ENCODE results near the gene SREBF1. TPM values are rescaled to one million over a fixed set of nuclear protein-coding genes. Genes with fewer than 3 reads are reported as not detected.

SREBF1 gene
- 19.8 and 34.3 TPM in 2 replicates for total RNA-seq

DNA sequence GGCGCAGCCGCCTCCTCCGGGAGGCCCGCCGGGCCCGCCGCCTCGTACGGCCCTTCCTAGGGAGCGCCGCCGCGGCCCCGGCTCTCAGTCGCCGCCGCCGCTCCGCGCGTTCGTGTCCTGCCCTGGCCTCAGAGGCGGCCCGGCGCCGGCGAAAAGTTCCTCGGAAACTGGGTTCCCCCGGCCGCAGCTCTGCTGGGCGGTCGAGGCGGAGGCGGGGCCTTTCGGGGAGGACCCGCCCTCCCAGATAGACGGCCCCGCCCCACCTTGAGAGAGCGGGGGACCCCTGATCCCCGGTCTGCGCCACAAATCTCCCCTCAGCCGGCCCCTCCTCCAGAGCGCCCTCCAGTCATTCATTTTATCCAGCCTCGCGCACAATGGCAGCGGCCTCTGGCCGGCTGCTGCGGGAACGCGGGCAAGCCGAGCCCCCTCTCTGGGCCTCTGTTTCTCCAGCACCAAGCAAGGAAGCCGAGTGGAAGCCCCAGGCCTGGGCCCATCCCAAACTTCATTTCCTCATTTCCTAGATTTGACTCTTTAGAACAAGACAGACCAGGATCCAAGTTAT, at the start of gene SREBF1:
TSS of gene SREBF1 (minus strand) at position 169 of the 562 bp plus-strand sequence. CDS start 169 bp downstream, outside the sequence.
- no peak for DNase-seq (ENCODE audit: low read depth, low spot score)

DNA sequence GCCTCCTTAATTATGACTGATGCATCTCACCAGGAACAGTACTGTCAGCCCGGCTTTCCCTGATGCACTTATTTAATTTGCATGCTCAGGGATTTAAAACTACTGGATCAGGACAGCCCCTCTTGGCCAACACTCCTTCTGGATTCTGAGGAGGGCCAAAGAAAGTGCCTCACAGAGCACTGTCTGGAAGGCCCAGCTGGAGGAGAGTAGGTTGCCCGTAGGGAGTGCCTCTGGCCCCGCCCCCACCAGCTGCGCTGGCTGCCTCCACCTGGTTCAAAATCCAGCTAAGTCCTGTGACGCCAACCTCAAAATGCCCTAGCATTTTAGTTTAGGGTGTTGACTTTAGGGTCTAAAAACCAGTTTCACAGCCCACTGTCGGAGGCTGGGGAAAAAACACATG, 49.4 kb upstream of the SREBF1 start:
- no peak for DNase-seq (ENCODE audit: low read depth, low spot score)

DNA sequence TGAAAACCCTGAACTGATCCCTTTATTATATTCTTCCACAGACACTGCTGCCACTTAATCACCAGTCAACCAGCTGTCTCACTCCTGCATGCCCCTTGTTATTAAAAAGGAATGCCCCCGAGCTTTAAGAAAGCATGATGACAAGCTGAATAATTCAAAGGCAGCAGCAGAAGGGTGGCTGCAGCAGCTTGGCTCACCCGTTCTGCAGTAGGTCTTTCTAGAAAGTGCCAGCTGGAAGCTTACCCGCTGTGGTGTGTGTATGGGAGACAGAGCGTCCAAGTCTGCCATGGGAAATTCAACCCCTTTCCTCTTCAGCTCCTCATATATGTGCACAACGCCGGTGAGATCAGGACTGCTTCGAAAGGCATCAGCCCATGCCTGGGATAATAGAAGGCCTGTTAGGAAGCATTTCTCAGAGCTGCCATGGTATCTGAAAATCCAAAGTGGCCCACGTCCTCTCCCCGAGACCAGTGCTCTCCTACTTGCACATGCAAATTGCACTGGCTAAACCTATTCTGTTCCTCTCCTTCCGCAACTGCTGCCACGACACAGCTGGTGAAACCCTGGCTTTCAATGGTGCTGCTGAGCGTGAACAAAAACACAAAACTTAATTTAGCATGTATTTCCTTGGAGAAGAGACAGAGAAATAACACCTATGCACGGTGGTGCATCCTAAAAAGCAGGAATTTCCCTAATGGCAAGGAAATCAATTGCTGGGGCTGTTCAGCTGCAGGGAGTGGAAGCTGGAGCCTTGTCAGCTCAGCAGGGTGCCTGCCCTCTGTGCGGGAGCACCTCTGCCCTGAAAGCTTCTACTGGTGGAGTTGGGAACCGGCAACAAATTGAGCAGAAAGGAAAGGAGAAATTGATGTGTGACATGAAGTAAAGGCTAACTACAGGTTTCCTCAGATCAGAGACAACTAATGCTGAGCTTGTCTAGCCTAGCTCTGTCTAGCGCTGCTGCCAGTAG, 47.9 kb upstream of the SREBF1 start:
- DNase-seq (ENCODE audit: low read depth, low spot score) = no peak

DNA sequence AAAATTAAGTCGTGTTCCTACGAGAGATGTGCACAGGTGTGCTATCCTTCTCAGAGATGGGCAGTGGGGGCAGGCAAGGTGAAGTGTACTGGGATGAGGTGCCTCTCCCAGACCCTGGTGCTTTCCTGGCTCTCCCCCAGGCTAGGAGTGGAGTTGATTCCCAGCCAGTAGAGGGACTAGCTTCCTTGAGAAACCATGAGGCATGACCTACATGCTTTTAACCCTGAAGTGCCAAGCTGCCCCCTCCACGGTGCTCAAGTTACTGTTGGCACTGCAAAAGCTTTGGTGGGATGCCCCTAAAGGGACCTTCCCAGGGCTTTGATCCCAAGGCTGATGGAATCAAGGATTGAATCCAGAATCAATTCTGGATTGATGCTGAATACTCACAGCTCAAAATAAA, 47.0 kb upstream of the SREBF1 start:
- DNase-seq (ENCODE audit: low read depth, low spot score) = no peak

DNA sequence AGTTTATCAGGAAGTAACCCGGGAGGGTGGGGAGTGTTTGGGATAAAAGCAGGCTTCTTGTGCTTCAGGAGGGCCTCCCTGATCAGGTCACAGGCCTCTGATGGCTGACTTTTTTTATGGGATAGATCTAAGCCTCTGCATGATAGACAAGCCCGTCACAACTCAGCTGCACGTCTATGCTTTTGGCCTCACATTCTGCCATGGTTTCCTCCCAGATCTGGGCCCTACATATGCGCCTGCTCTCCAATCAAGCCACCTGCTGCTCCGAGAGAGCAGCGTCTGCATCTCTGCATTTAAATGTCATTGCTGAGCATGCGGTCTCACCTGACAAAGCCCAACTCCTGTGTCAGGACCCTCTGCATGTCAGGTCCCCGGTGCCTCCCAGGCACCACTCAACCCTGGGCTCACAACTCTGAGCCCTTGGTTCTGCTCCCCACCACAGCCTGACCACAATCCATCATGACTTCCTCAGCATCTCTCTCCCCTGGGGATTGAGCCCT, 45.3 kb upstream of the SREBF1 start:
- DNase-seq (ENCODE audit: low read depth, low spot score) = no peak

DNA sequence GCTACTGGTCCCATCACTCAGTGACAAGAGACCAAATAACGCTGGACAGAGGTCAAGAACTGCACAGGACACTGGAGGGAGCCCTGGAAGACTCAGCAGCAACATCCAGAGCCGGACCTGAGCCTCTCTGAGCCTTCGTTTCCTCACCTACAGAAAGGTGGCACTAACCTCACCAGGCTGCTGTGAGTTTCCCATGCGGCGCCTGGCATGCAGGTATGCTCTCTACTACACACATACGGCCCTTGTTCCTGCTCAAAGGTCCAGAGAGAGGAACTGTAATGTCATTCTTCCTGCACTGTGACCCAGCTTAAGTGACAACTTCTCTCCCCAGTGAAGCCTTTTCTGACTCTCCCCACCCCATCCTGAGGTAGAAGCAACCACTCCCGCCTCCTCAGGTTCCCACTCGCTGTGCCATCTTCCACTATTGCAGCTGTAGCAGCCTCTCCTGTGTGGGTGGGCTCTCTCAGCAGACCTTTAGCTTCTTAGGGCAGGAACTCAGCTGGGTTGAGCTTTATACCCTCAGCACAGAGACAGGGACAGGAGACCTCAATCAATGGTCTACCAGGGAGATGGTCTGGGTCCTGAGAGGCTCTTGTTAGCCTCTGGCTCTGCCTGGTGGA, 43.9 kb upstream of the SREBF1 start:
- no peak for DNase-seq (ENCODE audit: low read depth, low spot score)

DNA sequence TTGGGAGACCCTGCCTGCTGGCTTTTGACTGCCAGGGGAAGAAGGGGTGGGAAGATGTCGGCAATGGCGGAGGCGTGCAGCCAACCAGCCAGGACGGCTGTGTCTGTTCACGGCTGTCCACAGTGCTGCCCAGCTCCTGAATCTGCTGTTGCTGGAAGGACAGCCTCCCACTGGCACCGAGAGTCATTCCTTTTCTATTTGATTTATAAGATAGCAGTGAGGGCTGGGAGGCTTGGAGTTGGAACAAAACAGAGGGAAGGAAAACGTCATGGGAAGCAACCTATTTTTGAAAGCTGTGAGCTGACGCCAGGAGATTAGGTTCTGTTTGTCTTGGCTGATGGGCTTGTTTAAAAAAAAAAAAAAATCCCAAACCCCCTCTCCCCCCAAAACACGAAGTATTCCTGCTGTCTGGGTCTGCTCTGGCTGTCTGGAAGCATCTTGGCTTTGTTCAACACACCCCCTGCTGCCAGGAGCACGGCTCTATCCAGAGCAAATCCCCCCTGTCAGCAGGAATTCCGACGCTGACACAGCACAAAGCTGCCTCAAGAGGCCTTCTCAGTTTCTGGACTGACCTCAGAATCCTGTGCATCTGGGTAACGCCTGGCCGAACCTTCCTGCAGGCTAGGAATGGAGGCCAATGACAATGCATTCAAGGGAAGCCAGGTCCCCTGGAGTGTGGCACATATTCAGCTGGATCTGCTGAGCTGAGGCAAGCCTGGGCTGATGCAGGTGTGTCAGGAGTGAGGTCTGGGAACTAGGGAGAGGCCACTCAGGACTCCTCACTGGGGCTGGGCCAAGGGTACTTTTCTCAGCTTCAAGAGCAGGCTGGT, 41.0 kb upstream of the SREBF1 start:
- peak; percentile 86 for DNase-seq (ENCODE audit: low read depth, low spot score)

DNA sequence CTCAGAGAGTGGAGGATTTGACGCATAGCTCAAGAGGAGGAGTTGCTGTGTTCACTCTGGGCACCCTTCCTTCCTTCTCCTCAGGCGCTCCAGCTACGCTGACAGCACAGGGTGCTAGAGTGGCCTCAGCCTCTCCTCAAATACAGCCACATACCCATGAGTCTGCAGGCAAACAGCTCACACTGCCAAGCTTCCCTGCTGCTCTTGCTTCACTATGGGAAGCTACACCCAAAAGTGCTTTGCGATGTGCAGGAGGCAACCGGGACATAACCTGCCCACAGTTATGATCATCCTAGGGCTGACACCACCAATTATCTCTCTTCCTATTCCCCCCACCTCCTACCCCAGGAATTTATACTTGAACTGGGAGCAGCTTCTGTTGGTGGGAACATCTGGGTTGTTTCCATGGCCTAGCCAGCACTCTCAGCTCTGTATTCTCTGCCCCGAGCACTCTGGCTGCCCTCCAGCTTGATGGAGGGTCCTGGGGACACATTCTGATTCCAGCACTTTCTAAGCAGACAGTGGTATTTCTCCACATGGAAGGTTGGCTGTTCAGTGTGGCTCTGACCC, 40.3 kb upstream of the SREBF1 start:
- DNase-seq (ENCODE audit: low read depth, low spot score) = no peak

DNA sequence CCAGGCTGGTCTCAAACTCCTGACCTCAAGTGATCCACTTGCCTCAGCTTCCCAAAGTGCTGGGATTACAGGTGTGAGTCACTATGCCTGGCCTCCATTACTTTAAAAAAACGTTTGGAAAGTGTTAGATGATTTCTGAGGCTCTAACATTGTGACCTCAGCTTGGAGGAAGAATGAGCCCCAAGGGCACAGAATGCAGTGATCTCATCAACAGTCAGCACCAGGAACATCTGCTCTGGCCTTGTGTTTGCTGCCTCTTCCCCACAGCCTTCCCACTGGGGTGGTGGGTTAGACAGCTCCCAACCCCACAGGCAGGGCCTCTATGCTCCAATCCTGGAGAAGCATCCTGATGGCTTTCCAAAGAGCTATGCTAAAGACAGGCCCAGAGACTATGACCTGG, 37.7 kb upstream of the SREBF1 start:
- DNase-seq (ENCODE audit: low read depth, low spot score) = no peak

DNA sequence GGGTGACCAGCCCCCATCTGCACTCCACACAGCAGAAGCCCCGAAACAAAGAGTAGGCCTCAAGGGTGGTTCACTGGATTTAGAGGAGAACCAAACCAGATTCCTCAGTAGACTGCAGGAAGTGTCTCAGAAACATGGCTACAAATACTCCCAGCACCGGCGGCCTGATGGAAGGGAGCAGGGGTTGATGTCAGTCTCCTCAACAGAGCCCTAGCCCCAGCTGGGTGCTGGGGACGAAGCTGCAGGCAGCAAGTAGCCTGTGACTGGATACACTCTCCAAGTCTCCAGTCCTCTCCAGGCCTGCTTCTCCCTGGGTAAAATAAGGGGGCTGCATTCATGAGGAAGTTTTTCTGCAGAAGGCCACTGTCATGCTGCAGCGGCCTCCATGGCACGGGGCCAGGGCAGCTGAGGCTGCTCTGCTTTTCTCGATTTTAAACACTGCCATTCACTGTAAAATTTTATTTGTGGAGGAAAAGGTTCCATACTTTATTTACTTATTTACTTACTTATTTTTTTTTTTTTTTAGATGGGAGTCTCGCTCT, 36.7 kb upstream of the SREBF1 start:
- DNase-seq (ENCODE audit: low read depth, low spot score) = no peak

DNA sequence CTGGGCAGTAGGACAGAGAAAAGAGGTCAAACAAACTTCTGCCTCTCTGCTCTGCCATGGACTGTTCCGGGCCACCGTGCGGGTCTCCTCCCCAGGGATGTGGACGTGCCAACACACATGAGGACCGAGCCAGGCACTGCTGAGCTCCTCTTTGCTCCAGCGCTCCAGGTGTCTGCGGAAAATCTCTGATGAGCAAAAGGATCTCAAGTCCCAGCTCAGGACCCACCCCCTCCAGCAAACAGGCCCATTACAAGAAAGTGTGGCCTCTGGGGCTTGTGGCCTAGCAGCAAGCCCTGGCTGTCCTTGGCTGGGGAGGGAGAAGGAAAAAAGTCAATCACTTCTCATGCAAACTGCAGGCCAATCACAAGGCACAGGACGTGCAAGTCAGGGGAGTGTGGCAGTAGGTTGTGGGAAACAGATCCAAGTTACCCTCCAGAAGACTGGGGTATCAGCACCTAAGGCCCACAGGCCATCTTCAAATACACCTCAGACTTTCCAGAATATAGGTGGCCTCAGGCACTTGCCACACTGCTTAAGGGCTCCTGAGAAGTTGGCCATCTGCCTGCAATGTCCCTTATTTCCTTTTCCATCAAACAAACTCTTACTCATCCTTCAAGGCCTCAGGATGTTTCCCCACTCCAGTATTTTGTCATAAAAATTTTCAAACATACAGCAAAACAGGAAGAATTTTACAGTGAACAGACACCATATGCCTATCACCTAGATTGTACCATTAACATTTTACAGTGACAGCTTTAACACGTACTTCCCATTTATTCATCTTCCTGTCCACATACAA, 36.0 kb upstream of the SREBF1 start:
- no peak for DNase-seq (ENCODE audit: low read depth, low spot score)

DNA sequence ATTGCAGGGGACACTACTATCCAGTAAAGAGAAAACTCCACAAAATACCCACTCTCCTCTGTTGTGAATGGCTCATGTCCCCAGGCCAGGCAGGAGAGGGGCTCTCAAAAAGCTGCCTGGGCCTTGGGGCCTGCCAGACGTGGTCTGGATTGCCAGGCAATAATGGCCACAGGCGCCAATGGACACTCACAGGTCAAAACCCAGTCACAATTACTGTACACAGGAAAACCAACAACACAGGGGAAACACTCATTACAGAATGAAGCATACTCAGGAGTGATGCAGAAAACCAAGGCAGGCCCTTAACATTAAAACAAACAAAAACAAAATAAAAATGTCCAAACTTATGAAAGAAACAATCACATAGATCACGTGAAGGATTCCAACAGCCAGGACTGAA, 35.1 kb upstream of the SREBF1 start:
- DNase-seq (ENCODE audit: low read depth, low spot score) = no peak

DNA sequence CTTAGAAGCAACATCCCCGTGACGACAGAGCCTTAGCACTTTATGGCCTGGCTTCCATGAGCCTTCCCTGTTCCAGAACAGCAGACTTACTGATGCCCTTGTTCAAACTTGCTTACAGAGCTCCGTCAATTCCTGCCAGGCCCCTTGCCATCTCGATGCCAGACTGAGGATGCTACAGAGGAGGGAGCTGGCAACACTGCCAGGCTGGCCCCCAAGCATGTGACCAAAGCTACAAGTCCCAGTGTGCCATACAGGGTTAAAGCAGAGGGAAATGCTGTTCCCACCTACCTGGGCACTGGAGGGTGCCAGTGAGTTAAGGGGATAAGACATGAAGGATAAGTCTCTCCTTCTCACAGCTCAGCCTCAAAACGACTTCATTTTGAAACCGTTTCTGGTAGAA, 33.5 kb upstream of the SREBF1 start:
- DNase-seq (ENCODE audit: low read depth, low spot score) = no peak

DNA sequence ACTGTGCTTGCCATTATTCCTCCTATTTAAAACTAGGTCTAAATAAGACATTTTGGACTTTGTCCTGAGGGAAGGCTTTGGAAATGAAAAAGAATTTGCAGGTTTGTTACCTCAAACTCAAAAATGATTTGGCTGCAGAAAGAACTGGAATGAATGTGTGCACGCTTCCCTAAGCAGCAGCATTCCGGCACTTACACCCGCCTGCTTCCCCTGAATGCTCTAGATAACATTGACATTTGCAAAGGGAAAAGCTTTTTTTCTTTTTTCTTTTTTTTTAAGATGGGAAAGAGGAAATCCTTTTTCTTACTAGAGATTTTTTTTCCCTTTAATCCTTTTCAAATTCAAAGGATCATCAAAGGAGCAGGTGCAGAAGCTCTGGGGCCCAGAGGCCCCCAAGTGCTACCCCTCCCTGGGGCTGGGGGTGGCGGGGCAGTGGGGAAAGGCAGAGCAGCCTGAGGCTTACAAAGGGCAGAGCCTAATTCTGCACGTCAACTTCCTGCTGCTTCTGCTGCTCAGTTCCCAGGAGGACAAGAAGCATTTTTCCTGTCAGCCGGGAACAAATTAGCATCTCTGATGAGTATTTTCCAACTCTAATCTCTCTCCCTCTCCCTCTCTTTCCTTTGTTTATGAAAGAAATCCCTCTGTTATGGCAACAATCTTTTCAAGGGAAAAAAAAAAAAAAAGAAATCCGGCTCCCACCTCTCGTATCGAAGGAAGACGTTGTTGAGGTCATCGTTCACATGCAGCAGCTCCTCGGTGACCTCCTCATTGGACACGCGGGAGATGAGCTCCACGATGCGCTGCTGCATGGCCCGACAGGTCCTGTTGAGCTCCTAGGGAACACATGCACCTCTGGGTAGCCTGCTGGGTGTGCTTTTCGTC, 32.1 kb upstream of the SREBF1 start:
- DNase-seq (ENCODE audit: low read depth, low spot score) = peak; percentile 64

DNA sequence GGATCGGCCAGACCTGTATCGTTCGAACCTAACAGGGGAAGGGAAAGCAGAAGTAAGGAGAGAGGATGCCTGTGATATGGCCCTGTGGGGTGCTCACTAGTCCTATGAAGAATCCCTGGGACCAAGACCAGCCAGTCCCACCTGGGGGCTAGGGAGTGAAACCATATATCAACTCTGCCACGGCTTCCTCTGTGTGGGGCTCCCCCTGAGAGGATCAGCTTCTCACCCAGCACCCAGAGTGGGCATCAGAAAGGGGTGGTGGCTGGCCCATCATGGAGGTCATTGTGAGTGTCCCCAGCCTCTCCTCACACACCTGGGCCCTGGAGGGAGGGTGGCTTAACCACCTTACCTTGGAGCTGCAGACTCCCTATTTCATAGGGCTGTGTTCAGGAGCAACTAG, 30.1 kb upstream of the SREBF1 start:
- no peak for DNase-seq (ENCODE audit: low read depth, low spot score)

DNA sequence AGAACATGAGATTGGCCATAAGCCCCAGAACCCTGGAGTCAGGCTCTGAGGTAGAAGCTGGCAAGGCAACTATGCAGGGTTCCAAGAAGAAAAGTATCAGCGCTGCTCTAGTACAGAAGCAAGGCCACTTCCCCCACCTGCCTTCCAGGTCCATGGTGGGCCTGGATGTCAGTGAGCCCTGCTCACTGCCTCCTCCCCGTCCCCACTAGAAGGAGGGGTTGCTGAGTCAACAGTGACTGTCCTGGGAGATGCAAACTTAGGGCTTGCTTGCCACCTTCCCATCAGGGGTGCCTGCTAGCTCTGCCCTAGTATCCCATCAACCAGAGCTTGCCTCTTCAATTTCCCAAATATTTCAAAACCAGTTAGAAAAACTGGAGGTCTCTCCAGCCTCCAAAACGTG, 29.6 kb upstream of the SREBF1 start:
- DNase-seq (ENCODE audit: low read depth, low spot score) = no peak

DNA sequence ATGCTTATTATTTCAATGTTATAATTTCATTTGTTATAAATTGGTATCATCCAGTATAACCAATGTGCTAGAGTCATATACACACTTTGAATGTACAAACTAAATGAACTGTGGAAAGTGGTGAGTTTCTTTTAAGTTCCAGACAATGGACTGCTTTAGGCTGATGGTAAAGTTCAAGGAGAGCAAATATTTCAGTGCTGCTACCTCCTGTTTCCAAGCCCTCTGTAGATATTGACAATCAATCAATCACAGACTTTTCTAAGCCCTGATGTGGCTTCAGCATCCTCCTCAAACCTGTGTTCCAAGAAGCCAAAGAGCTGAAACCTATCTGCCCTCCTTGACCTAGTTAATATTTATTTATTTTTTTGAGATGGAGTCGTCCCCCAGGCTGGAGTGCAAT, 28.2 kb upstream of the SREBF1 start:
- DNase-seq (ENCODE audit: low read depth, low spot score) = no peak

DNA sequence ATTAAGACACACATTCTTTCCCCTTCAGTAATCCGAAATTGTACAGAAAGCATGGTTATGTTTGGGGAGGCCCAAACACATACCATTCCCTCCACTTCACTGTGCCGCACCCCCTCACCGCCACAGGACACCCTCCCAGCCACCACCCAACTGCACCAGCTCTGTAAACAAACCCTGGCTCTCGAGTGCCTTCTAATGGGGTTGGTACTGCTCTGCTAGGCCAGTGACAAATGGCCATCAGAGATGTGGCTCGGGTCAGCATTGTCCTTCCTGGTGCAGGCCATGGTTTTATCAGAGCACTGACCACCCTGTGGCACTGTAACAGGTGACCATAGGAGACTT, 24.0 kb upstream of the SREBF1 start:
- no peak for DNase-seq (ENCODE audit: low read depth, low spot score)
